Ishikawa (cell line): ENCODE measurements around the gene CYP4F12.

Source experiments
- CEBPB ChIP-seq: IDR thresholded peaks from 2 replicates; pipeline ENCODE4 v1.6.1; 2012
- CREB1 ChIP-seq: IDR thresholded peaks from 2 replicates; pipeline ENCODE4 v1.6.1; 2012; ENCODE audit warnings: low read depth
- EGR1 ChIP-seq: IDR thresholded peaks from 2 replicates; pipeline ENCODE4 v1.6.1; 2012
- EP300 ChIP-seq: IDR thresholded peaks from 2 replicates; pipeline ENCODE4 v1.6.1; 2012; ENCODE audit warnings: borderline replicate concordance
- FOXM1 ChIP-seq: IDR thresholded peaks from 2 replicates; pipeline ENCODE4 v1.6.1; 2012; ENCODE audit warnings: low read depth, borderline replicate concordance
- NFIC ChIP-seq: IDR thresholded peaks from 2 replicates; pipeline ENCODE4 v1.6.1; 2012
- RAD21 ChIP-seq: IDR thresholded peaks from 2 replicates; pipeline ENCODE4 v1.6.1; 2012; ENCODE audit warnings: low read depth
- TAF1 ChIP-seq: IDR thresholded peaks from 2 replicates; pipeline ENCODE4 v1.6.1; 2012; ENCODE audit warnings: low read depth, mild to moderate bottlenecking
- TCF12 ChIP-seq: IDR thresholded peaks from 2 replicates; pipeline ENCODE4 v1.6.1; 2012; ENCODE audit warnings: low read depth
- TEAD4 ChIP-seq: IDR thresholded peaks from 2 replicates; pipeline ENCODE4 v1.6.1; 2012
- YY1 ChIP-seq: IDR thresholded peaks from 2 replicates; pipeline ENCODE4 v1.6.1; 2012; ENCODE audit warnings: low read depth
- ZBTB7A ChIP-seq: IDR thresholded peaks from 2 replicates; pipeline ENCODE4 v1.6.1; 2012; ENCODE audit warnings: low read depth
- TF ChIP-seq, protein P1 (sequence below): IDR thresholded peaks from 2 replicates; pipeline ENCODE4 v1.6.1; 2012; ENCODE audit warnings: low read depth, mild to moderate bottlenecking
- TF ChIP-seq, protein P2 (sequence below): IDR thresholded peaks from 2 replicates; pipeline ENCODE4 v1.6.1; 2012
- TF ChIP-seq, protein P3 (sequence below): IDR thresholded peaks from 2 replicates; pipeline ENCODE4 v1.6.1; 2012

Gene CYP4F12

GRCh38 chr19:15730538-15730937, 57.7 kb downstream of the CYP4F12 start:
- no peak for TF ChIP-seq YY1
- TF ChIP-seq TAF1, result no peak
- no peak for TF ChIP-seq NFIC
- no peak for TF ChIP-seq CREB1
- TF ChIP-seq TEAD4, result no peak
- no peak for TF ChIP-seq FOXM1
- no peak for TF ChIP-seq RAD21
- TF ChIP-seq EGR1, result no peak
- TF ChIP-seq, protein P1, sequence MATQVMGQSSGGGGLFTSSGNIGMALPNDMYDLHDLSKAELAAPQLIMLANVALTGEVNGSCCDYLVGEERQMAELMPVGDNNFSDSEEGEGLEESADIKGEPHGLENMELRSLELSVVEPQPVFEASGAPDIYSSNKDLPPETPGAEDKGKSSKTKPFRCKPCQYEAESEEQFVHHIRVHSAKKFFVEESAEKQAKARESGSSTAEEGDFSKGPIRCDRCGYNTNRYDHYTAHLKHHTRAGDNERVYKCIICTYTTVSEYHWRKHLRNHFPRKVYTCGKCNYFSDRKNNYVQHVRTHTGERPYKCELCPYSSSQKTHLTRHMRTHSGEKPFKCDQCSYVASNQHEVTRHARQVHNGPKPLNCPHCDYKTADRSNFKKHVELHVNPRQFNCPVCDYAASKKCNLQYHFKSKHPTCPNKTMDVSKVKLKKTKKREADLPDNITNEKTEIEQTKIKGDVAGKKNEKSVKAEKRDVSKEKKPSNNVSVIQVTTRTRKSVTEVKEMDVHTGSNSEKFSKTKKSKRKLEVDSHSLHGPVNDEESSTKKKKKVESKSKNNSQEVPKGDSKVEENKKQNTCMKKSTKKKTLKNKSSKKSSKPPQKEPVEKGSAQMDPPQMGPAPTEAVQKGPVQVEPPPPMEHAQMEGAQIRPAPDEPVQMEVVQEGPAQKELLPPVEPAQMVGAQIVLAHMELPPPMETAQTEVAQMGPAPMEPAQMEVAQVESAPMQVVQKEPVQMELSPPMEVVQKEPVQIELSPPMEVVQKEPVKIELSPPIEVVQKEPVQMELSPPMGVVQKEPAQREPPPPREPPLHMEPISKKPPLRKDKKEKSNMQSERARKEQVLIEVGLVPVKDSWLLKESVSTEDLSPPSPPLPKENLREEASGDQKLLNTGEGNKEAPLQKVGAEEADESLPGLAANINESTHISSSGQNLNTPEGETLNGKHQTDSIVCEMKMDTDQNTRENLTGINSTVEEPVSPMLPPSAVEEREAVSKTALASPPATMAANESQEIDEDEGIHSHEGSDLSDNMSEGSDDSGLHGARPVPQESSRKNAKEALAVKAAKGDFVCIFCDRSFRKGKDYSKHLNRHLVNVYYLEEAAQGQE, result no peak
- no peak for TF ChIP-seq EP300
- TF ChIP-seq CEBPB, result no peak
- TF ChIP-seq, protein P2, sequence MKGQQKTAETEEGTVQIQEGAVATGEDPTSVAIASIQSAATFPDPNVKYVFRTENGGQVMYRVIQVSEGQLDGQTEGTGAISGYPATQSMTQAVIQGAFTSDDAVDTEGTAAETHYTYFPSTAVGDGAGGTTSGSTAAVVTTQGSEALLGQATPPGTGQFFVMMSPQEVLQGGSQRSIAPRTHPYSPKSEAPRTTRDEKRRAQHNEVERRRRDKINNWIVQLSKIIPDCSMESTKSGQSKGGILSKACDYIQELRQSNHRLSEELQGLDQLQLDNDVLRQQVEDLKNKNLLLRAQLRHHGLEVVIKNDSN, result no peak
- TF ChIP-seq ZBTB7A, result no peak

GRCh38 chr19:15732388-15732787, 59.5 kb downstream of the CYP4F12 start:
- no peak for TF ChIP-seq RAD21
- TF ChIP-seq TEAD4, result no peak
- TF ChIP-seq EP300, result no peak
- TF ChIP-seq, protein P1, result no peak
- no peak for TF ChIP-seq CEBPB
- TF ChIP-seq NFIC, result no peak
- no peak for TF ChIP-seq EGR1
- no peak for TF ChIP-seq FOXM1
- no peak for TF ChIP-seq YY1
- TF ChIP-seq, protein P3, sequence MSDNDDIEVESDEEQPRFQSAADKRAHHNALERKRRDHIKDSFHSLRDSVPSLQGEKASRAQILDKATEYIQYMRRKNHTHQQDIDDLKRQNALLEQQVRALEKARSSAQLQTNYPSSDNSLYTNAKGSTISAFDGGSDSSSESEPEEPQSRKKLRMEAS, result no peak

- TF ChIP-seq, protein P3, result no peak
- TF ChIP-seq ZBTB7A (no peak), RAD21 (no peak), TCF12 (no peak), FOXM1 (no peak), EP300 (no peak)
- TF ChIP-seq, protein P1, result no peak
Measured at GRCh38 chr19:15733895-15734294, 61.0 kb downstream of the CYP4F12 start.

DNA sequence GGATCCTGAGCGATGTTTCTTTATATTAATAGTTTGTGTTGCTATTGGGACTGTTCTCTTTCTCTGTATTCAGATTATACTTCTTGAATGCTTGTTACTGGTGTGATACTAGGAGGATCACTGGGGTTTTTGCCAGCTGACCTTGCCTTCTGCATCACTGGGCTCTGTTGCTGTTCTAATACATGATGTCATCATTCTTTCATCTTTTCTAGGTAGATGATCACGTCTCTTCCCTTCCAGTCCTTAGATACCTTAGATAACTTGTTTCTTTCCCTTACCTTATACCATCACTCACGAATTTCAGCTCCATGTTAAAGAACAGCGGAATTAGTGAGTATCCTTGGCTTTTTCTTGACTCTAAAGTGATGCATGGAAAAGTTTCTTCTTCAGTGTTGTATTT, 64.8 kb downstream of the CYP4F12 start, which contains the start of gene OR10H3:
Gene OR10H3 (plus strand): TSS at position 264 of the 400 bp plus-strand sequence. CDS start 3,408 bp downstream, outside the sequence.
- no peak for TF ChIP-seq NFIC
- TF ChIP-seq, protein P1, result no peak
- TF ChIP-seq CEBPB, result no peak
- TF ChIP-seq, protein P3, result no peak
- no peak for TF ChIP-seq YY1
- no peak for TF ChIP-seq RAD21
- no peak for TF ChIP-seq EGR1
- no peak for TF ChIP-seq ZBTB7A
- TF ChIP-seq TCF12, result no peak
- TF ChIP-seq CREB1, result no peak
